GM20000 (cell line): Measurements from ENCODE around the gene ASB3.

Experiments
- DNase-seq: peaks from one replicate; pipeline ENCODE4 v3.0.0; 2012; ENCODE audit warnings: low spot score
- TF ChIP-seq, protein P1 (sequence below): IDR thresholded peaks from 2 replicates; pipeline ENCODE4 v1.5.1; 2012; ENCODE audit warnings: mild to moderate bottlenecking, control low read depth; ENCODE audit errors: extremely low read depth, missing control alignments

The ASB3 gene

GRCh38 chr2:53802617-53803151 is 15.9 kb upstream of the ASB3 start:
- no peak for DNase-seq
- TF ChIP-seq, protein P1, sequence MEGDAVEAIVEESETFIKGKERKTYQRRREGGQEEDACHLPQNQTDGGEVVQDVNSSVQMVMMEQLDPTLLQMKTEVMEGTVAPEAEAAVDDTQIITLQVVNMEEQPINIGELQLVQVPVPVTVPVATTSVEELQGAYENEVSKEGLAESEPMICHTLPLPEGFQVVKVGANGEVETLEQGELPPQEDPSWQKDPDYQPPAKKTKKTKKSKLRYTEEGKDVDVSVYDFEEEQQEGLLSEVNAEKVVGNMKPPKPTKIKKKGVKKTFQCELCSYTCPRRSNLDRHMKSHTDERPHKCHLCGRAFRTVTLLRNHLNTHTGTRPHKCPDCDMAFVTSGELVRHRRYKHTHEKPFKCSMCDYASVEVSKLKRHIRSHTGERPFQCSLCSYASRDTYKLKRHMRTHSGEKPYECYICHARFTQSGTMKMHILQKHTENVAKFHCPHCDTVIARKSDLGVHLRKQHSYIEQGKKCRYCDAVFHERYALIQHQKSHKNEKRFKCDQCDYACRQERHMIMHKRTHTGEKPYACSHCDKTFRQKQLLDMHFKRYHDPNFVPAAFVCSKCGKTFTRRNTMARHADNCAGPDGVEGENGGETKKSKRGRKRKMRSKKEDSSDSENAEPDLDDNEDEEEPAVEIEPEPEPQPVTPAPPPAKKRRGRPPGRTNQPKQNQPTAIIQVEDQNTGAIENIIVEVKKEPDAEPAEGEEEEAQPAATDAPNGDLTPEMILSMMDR, result no peak

- TF ChIP-seq, protein P1, result no peak
- DNase-seq, result no peak
Measured at GRCh38 chr2:53801547-53801946, 14.8 kb upstream of the ASB3 start.

- DNase-seq, result no peak
- TF ChIP-seq, protein P1, result no peak
Measured at GRCh38 chr2:53793821-53794220, 7.1 kb upstream of the ASB3 start.

- TF ChIP-seq, protein P1, result no peak
- DNase-seq, result no peak
Measured at GRCh38 chr2:53793261-53793660, 6.5 kb upstream of the ASB3 start.

DNA sequence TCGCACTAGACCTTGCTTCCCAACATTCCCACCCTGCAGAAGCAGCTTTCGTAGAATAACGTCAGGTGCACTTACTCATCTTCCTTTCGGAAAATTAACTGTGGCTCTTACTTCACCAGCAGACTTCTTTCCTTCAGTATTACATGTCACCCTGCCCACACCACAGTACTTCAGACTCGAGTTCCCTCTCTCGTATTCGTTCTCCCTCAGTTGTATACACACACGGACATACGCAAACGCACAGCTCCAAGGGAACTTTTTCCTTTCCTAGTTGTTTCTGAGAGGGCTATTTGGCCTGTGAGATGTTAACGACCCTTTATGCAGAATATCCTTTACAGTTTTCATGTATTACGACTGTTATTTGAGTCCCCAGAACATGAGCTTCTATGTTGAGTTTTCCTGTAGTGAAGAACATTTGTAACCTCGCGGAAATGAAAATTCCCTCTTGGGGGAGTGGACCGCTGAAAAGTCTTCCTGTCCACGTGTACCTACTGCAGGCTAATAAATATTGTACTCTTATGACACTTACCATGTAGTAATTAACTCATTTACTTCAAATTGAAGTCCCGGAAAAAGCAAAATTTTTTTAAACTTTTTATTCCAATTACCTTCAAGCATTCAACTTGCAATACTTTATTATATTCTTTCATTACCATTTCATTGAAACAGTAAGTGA is 999 bp upstream of the ASB3 start:
- TF ChIP-seq, protein P1, result no peak
- DNase-seq, result no peak

DNA sequence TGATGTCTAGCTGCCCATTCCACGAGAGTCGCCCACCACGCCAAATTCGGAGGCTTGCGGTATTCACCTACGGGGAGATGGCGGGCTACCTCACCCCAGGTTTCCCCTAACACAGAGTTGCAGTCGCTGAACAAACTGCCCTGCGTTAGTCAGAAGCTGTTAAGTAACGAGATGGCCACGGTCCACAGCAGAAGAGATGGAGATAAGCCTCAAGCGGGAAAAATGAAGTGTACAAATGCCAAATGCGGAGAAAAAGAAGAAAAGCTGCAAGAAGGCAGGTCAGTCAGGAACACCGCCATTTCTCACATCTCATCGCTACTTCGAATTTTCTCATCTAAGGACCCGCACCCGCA is 425 bp downstream of the ASB3 start:
- TF ChIP-seq, protein P1, result no peak
- peak; percentile 17 for DNase-seq

GRCh38 chr2:53785366-53785765 is 1.4 kb downstream of the ASB3 start:
- TF ChIP-seq, protein P1, result no peak
- DNase-seq, result no peak
